Measurements from ENCODE around the gene OSBPL9.

GRCh38 chr1:51623450-51623849 is 6.6 kb downstream of the OSBPL9 start:
- TF ChIP-seq, protein P1, sequence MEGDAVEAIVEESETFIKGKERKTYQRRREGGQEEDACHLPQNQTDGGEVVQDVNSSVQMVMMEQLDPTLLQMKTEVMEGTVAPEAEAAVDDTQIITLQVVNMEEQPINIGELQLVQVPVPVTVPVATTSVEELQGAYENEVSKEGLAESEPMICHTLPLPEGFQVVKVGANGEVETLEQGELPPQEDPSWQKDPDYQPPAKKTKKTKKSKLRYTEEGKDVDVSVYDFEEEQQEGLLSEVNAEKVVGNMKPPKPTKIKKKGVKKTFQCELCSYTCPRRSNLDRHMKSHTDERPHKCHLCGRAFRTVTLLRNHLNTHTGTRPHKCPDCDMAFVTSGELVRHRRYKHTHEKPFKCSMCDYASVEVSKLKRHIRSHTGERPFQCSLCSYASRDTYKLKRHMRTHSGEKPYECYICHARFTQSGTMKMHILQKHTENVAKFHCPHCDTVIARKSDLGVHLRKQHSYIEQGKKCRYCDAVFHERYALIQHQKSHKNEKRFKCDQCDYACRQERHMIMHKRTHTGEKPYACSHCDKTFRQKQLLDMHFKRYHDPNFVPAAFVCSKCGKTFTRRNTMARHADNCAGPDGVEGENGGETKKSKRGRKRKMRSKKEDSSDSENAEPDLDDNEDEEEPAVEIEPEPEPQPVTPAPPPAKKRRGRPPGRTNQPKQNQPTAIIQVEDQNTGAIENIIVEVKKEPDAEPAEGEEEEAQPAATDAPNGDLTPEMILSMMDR (IDR thresholded peaks at IDR 0.05), result no peak
- TF ChIP-seq POLR2AphosphoS5 (IDR thresholded peaks at IDR 0.05) (no peak), EP300 (IDR thresholded peaks at IDR 0.05) (no peak), POLR2A (IDR thresholded peaks at IDR 0.05) (no peak)
